HepG2 (cell line): ENCODE results near the gene SNAPIN. TPM values are rescaled to one million over a fixed set of nuclear protein-coding genes. Genes with fewer than 3 reads are reported as not detected.
A peak's percentile ranks its signal among the peaks of the same experiment; 100 is the strongest.

Experiments used
- AHR ChIP-seq: IDR thresholded peaks from 2 replicates; pipeline ENCODE4 v1.6.1; 2018; ENCODE audit warnings: missing genetic modification reagents, missing compliant biosample characterization
- CREM ChIP-seq, 2 experiments: sonication (generic) in 1 of 2; formaldehyde crosslinking in 1 of 2; IDR thresholded peaks; 2 replicates each; pipeline versions ENCODE4 v1.4.0 to v1.6.1; 2016 to 2020; ENCODE audit warnings: antibody characterized with exemption in 1 of 2, mild to moderate bottlenecking in 1 of 2, missing genetic modification reagents in 1 of 2
- EP300 ChIP-seq, 3 experiments: sonication (generic) in 1 of 3; formaldehyde crosslinking in 1 of 3; IDR thresholded peaks; 2 replicates each; pipeline versions ENCODE4 v1.5.1 to v1.6.1; 2011 to 2020; ENCODE audit warnings: low read depth in 2 of 3, low read length in 2 of 3, borderline replicate concordance in 1 of 3, improper control_type of control experiment in 1 of 3, mild to moderate bottlenecking in 1 of 3, missing genetic modification reagents in 1 of 3, moderate library complexity in 1 of 3
- ESRRA ChIP-seq: sonication (generic); formaldehyde crosslinking; IDR thresholded peaks from 2 replicates; pipeline ENCODE4 v1.5.1; 2020; ENCODE audit warnings: mild to moderate bottlenecking, low read depth, missing genetic modification reagents
- HCFC1 ChIP-seq: fragments of 150-350 bp; IDR thresholded peaks from 2 replicates; pipeline ENCODE4 v1.6.1; 2014; ENCODE audit warnings: low read depth, low read length
- KAT2B ChIP-seq: fragments of 150-350 bp; IDR thresholded peaks from 2 replicates; pipeline ENCODE4 v1.6.1; 2014; ENCODE audit warnings: low read depth, low read length, borderline replicate concordance
- MLLT10 ChIP-seq: sonication (generic); formaldehyde crosslinking; IDR thresholded peaks from 2 replicates; pipeline ENCODE4 v1.4.0; 2020; ENCODE audit warnings: missing genetic modification reagents
- MYPOP ChIP-seq: sonication (generic); formaldehyde crosslinking; IDR thresholded peaks from 2 replicates; pipeline ENCODE4 v1.8.1; 2023; ENCODE audit warnings: mild to moderate bottlenecking, moderate library complexity, missing genetic modification reagents
- POLR2AphosphoS2 ChIP-seq: IDR thresholded peaks from 2 replicates; pipeline ENCODE4 v1.6.1; 2011; ENCODE audit warnings: low read depth, low read length, improper control_type of control experiment
- RARA ChIP-seq: IDR thresholded peaks from 2 replicates; pipeline ENCODE4 v1.6.1; 2016; ENCODE audit warnings: missing genetic modification reagents, missing compliant biosample characterization
- SALL1 ChIP-seq: sonication (generic); formaldehyde crosslinking; IDR thresholded peaks from 2 replicates; pipeline ENCODE4 v1.8.0; 2022; ENCODE audit warnings: mild to moderate bottlenecking, missing genetic modification reagents
- WIZ ChIP-seq: sonication (generic); formaldehyde crosslinking; IDR thresholded peaks from 2 replicates; pipeline ENCODE4 v1.5.1; 2020; ENCODE audit warnings: mild to moderate bottlenecking, missing genetic modification reagents
- ZFP1 ChIP-seq: IDR thresholded peaks from 2 replicates; pipeline ENCODE4 v1.6.1; 2016
- ZNF10 ChIP-seq: sonication (generic); formaldehyde crosslinking; IDR thresholded peaks from 2 replicates; pipeline ENCODE4 v1.4.0; 2020; ENCODE audit warnings: mild to moderate bottlenecking, low read depth, missing genetic modification reagents, borderline replicate concordance
- ZNF274 ChIP-seq: sonication (generic); formaldehyde crosslinking; IDR thresholded peaks from 2 replicates; pipeline ENCODE4 v1.5.1; 2020; ENCODE audit warnings: mild to moderate bottlenecking, missing genetic modification reagents
- ZNF282 ChIP-seq: fragments of 450-650 bp; IDR thresholded peaks from 2 replicates; pipeline ENCODE4 v1.6.1; 2018; ENCODE audit not compliant: partially characterized antibody
- ZNF547 ChIP-seq: sonication (generic); formaldehyde crosslinking; IDR thresholded peaks from 2 replicates; pipeline ENCODE4 v1.5.1; 2020; ENCODE audit warnings: mild to moderate bottlenecking, missing genetic modification reagents
- ZNF788 ChIP-seq: sonication (generic); formaldehyde crosslinking; IDR thresholded peaks from 2 replicates; pipeline ENCODE4 v1.5.0; 2020; ENCODE audit warnings: mild to moderate bottlenecking, missing genetic modification reagents, borderline replicate concordance
- ZSCAN29 ChIP-seq: sonication (generic); formaldehyde crosslinking; conservative IDR thresholded peaks from 2 replicates; pipeline ENCODE4 v1.4.0; 2020; ENCODE audit warnings: mild to moderate bottlenecking, missing genetic modification reagents
- polyA plus RNA-seq, 8 experiments: library from polyadenylated mRNA; depleted of rRNA in 3 of 8; stranded (reverse) in 7 of 8; unstranded in 1 of 8; fragments of >200 nt; fragmentation: Illumina TruSeq in 4 of 8; extraction: Trizol in 4 of 8; gene quantifications; 2 replicates each; pipeline versions ENCODE4 v1.2.1 to v1.2.3, GENCODE V29; 2011 to 2016; ENCODE audit warnings: low read depth in 4 of 8, missing spikeins in 1 of 8, mixed read lengths in 1 of 8; ENCODE audit not compliant: insufficient read depth in 1 of 8
- total RNA-seq, 5 experiments: library from RNA; depleted of rRNA; stranded (reverse); fragments of >200 nt; fragmentation: Illumina TruSeq; extraction: Trizol; gene quantifications; 2 replicates each; pipeline ENCODE4 v1.2.3, GENCODE V29; 2016; ENCODE audit warnings: low read depth in 1 of 5
- TF ChIP-seq, protein P1 (sequence below): sonication (generic); formaldehyde crosslinking; conservative IDR thresholded peaks from 2 replicates; pipeline ENCODE4 v1.4.0; 2020; ENCODE audit warnings: mild to moderate bottlenecking, missing genetic modification reagents, moderate library complexity
- TF ChIP-seq, protein P2 (sequence below): sonication (generic); formaldehyde crosslinking; IDR thresholded peaks from 2 replicates; pipeline ENCODE4 v1.4.0; 2020; ENCODE audit warnings: missing genetic modification reagents, borderline replicate concordance

Gene SNAPIN
- total and polyA plus RNA-seq, 2 of the 13 experiments (the other 11 are each of a cell fraction or from before 2014, with no cell fraction given): 23.9 to 25.7 TPM

DNA sequence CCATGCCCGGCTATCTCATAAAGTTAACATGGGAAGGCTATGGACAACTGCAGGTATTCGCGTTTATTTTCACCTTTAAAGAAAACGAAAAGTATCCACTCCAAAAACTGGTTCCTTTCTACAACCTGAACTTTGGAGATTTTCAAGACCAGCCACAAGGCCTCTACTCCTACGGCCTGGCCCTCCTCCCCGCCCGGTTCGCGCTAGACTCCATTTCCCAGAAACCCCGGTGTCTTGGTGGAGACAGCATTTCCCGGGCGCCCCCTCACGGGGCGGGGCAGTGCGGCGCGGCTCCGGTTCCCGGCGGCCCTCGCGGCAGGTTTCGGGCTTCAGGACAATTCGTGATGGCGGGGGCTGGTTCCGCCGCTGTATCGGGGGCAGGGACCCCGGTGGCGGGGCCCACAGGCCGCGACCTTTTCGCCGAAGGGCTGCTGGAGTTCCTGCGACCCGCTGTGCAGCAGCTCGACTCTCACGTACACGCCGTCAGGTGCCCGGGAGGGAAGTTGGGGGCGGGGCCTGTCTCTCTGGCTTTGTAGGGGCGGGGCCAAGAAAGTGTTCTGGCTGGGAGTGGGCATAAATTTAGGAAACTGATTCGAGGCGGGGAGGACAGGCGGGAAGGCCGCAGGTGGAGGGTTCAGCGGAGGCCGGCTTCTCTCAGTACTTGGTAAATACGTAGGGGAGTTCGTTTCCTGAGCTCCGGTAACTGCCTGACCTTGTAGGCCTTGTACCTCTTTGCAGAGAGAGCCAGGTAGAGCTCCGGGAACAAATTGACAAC, at the start of gene SNAPIN (continued):
- TF ChIP-seq, protein P1, sequence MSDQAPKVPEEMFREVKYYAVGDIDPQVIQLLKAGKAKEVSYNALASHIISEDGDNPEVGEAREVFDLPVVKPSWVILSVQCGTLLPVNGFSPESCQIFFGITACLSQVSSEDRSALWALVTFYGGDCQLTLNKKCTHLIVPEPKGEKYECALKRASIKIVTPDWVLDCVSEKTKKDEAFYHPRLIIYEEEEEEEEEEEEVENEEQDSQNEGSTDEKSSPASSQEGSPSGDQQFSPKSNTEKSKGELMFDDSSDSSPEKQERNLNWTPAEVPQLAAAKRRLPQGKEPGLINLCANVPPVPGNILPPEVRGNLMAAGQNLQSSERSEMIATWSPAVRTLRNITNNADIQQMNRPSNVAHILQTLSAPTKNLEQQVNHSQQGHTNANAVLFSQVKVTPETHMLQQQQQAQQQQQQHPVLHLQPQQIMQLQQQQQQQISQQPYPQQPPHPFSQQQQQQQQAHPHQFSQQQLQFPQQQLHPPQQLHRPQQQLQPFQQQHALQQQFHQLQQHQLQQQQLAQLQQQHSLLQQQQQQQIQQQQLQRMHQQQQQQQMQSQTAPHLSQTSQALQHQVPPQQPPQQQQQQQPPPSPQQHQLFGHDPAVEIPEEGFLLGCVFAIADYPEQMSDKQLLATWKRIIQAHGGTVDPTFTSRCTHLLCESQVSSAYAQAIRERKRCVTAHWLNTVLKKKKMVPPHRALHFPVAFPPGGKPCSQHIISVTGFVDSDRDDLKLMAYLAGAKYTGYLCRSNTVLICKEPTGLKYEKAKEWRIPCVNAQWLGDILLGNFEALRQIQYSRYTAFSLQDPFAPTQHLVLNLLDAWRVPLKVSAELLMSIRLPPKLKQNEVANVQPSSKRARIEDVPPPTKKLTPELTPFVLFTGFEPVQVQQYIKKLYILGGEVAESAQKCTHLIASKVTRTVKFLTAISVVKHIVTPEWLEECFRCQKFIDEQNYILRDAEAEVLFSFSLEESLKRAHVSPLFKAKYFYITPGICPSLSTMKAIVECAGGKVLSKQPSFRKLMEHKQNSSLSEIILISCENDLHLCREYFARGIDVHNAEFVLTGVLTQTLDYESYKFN: peak; percentile 56
- no peak for TF ChIP-seq WIZ (CRISPR knock-in tag)
- peak; percentile 76 for TF ChIP-seq HCFC1
- TF ChIP-seq ZNF282: no peak
- no peak for TF ChIP-seq ZNF10
- TF ChIP-seq POLR2AphosphoS2: no peak
- TF ChIP-seq EP300 (IDR thresholded peaks at IDR 0.05; ENCODE audit: low read depth in 2 of 2, low read length in 2 of 2): peak in 1 of 2 experiments; percentile 12; a peak in 1 of 4 replicates
- no peak for TF ChIP-seq EP300 (CRISPR knock-in tag; IDR thresholded peaks at IDR 0.05; ENCODE audit: borderline replicate concordance)
- peak; percentile 72 for TF ChIP-seq SALL1
- peak; percentile 65 for TF ChIP-seq CREM (IDR thresholded peaks at IDR 0.05)
- no peak for TF ChIP-seq CREM (CRISPR knock-in tag; IDR thresholded peaks at IDR 0.05)
- TF ChIP-seq ZFP1 (CRISPR knock-in tag): no peak
- no peak for TF ChIP-seq MYPOP (CRISPR knock-in tag)
- TF ChIP-seq ZNF547 (CRISPR knock-in tag): no peak
- no peak for TF ChIP-seq RARA (CRISPR knock-in tag)
- no peak for TF ChIP-seq ZSCAN29 (CRISPR knock-in tag)
- no peak for TF ChIP-seq MLLT10 (CRISPR knock-in tag)
- no peak; the same call in 1 of the 2 replicates for TF ChIP-seq ZNF788 (CRISPR knock-in tag)
- 0 out of 2 replicates have a peak, but pooled peaks have one; percentile 19 for TF ChIP-seq AHR (CRISPR knock-in tag)
- no peak for TF ChIP-seq ZNF274
- TF ChIP-seq, protein P2, sequence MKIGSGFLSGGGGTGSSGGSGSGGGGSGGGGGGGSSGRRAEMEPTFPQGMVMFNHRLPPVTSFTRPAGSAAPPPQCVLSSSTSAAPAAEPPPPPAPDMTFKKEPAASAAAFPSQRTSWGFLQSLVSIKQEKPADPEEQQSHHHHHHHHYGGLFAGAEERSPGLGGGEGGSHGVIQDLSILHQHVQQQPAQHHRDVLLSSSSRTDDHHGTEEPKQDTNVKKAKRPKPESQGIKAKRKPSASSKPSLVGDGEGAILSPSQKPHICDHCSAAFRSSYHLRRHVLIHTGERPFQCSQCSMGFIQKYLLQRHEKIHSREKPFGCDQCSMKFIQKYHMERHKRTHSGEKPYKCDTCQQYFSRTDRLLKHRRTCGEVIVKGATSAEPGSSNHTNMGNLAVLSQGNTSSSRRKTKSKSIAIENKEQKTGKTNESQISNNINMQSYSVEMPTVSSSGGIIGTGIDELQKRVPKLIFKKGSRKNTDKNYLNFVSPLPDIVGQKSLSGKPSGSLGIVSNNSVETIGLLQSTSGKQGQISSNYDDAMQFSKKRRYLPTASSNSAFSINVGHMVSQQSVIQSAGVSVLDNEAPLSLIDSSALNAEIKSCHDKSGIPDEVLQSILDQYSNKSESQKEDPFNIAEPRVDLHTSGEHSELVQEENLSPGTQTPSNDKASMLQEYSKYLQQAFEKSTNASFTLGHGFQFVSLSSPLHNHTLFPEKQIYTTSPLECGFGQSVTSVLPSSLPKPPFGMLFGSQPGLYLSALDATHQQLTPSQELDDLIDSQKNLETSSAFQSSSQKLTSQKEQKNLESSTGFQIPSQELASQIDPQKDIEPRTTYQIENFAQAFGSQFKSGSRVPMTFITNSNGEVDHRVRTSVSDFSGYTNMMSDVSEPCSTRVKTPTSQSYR (CRISPR knock-in tag): no peak; the same call in 1 of the 2 replicates
- no peak for TF ChIP-seq KAT2B
- peak; percentile 52; the same call in 1 of the 2 replicates for TF ChIP-seq ESRRA (CRISPR knock-in tag)
